Measurements from ENCODE around the gene RTKN2. TPM values are rescaled to one million over a fixed set of nuclear protein-coding genes. Genes with fewer than 3 reads are reported as not detected.

Gene RTKN2
- polyA plus RNA-seq, 3 donors, result 0.07 to 0.08 TPM; not detected in 1

GRCh38 chr10:62205750-62206399 is 62.8 kb downstream of the RTKN2 start:
- no peak overlapping the region for H3K9ac ChIP-seq (ENCODE audit: insufficient read depth, low read length, poor library complexity, severe bottlenecking)
- peaks cover 0 to 3% (median 0%) of the 10 kb centered on the region in 7 donors for H3K9me3 Mint-ChIP-seq
- no peaks in the 10 kb centered on the region for H3K27me3 ChIP-seq (ENCODE audit: control insufficient read depth in 2 of 2, insufficient read depth in 2 of 2, low read length in 2 of 2)
- no peak overlapping the region for H3K27ac Mint-ChIP-seq
- no peak overlapping the region for H3K4me3 ChIP-seq (replicated peaks in 1 of 3; ENCODE audit: low read depth in 2 of 3, low read length in 3 of 3)
- no peaks in the 10 kb centered on the region for H3K4me1 Mint-ChIP-seq
- H3K9me3 ChIP-seq (replicated peaks in 1 of 2; ENCODE audit: control insufficient read depth in 1 of 2, insufficient read depth in 1 of 2, low read length in 2 of 2), result no peaks in the 10 kb centered on the region
- TF ChIP-seq CTCF (IDR thresholded peaks at IDR 0.05), result no peak
- no peak overlapping the region for H3K27ac ChIP-seq (ENCODE audit: low read depth in 1 of 2, low read length in 2 of 2)
- no peaks in the 10 kb centered on the region for H3K27me3 Mint-ChIP-seq (ENCODE audit: low read depth in 3 of 3)
- WGBS (ENCODE audit: insufficient coverage), result no CpG with 5 or more reads among the region's 2 CpGs
- no peaks in the 10 kb centered on the region for H3K79me2 ChIP-seq (ENCODE audit: insufficient read depth, low read length)
- DNase-seq, result no peak
- H4K20me1 ChIP-seq (ENCODE audit: insufficient read depth, low read length), result no peaks in the 10 kb centered on the region
- no peak overlapping the region for H3K4me3 Mint-ChIP-seq
- no peak overlapping the region for H2AFZ ChIP-seq (ENCODE audit: insufficient read depth, low read depth, low read length, poor library complexity, severe bottlenecking)
- no peaks in the 10 kb centered on the region for H3K36me3 Mint-ChIP-seq
- intact Hi-C loops (cut with micrococcal nuclease), result no loop called here
- H3K4me2 ChIP-seq (replicated peaks; ENCODE audit: extremely low read depth, low read length, poor library complexity, severe bottlenecking), result no peak overlapping the region
- no peaks in the 10 kb centered on the region for H3K36me3 ChIP-seq (replicated peaks in 1 of 2; ENCODE audit: control insufficient read depth in 1 of 2, insufficient read depth in 2 of 2, low read length in 2 of 2)
- H3K4me1 ChIP-seq (ENCODE audit: control insufficient read depth in 1 of 2, insufficient read depth in 2 of 2, low read length in 2 of 2), result no peaks in the 10 kb centered on the region

GRCh38 chr10:62199584-62199983 is 69.1 kb downstream of the RTKN2 start:
- Mint-ChIP-seq H3K9me3 (no peaks in the 10 kb centered on the region), H3K36me3 (peaks cover 0 to 4% of the 10 kb centered on the region in 2 donors)
- TF ChIP-seq CTCF (IDR thresholded peaks at IDR 0.05), result no peak

More at GRCh38 chr10:62199584-62199983, 69.1 kb downstream of the RTKN2 start:
- intact Hi-C loops (cut with micrococcal nuclease), result no loop called here
- Histone ChIP-seq H3K27ac (ENCODE audit: low read depth in 1 of 2, low read length in 2 of 2) (no peak overlapping the region), H3K36me3 (replicated peaks in 1 of 2; ENCODE audit: control insufficient read depth in 1 of 2, insufficient read depth in 2 of 2, low read length in 2 of 2) (no peaks in the 10 kb centered on the region), H4K20me1 (ENCODE audit: insufficient read depth, low read length) (no peaks in the 10 kb centered on the region), H2AFZ (ENCODE audit: insufficient read depth, low read depth, low read length, poor library complexity, severe bottlenecking) (no peak overlapping the region), H3K9ac (ENCODE audit: insufficient read depth, low read length, poor library complexity, severe bottlenecking) (no peak overlapping the region), H3K9me3 (replicated peaks in 1 of 2; ENCODE audit: control insufficient read depth in 1 of 2, insufficient read depth in 1 of 2, low read length in 2 of 2) (no peaks in the 10 kb centered on the region), H3K27me3 (ENCODE audit: control insufficient read depth in 2 of 2, insufficient read depth in 2 of 2, low read length in 2 of 2) (no peaks in the 10 kb centered on the region), H3K4me1 (ENCODE audit: control insufficient read depth in 1 of 2, insufficient read depth in 2 of 2, low read length in 2 of 2) (no peaks in the 10 kb centered on the region), H3K4me3 (replicated peaks in 1 of 3; ENCODE audit: low read depth in 2 of 3, low read length in 3 of 3) (no peak overlapping the region), H3K4me2 (replicated peaks; ENCODE audit: extremely low read depth, low read length, poor library complexity, severe bottlenecking) (no peak overlapping the region), H3K79me2 (ENCODE audit: insufficient read depth, low read length) (no peaks in the 10 kb centered on the region)
- WGBS (ENCODE audit: insufficient coverage), result no CpG with 5 or more reads among the region's 1 CpG
- DNase-seq, result peak in 1 of 3 donors; percentile 7
- Mint-ChIP-seq H3K27me3 (ENCODE audit: low read depth in 3 of 3) (no peaks in the 10 kb centered on the region), H3K4me1 (peaks cover 5% of the 10 kb centered on the region), H3K4me3 (no peak overlapping the region), H3K27ac (no peak overlapping the region)

All from CD14-positive monocyte (primary cell).